Body of pancreas (tissue), 4 donors: ENCODE data around the gene KRT35. TPM values are rescaled to one million over a fixed set of nuclear protein-coding genes. Genes with fewer than 3 reads are reported as not detected.

Experiments used
- ATAC-seq: fragments of 150-250 bp; one replicate; pipeline ENCODE4 v1.9.1; 2016
- DNase-seq, 4 donors: peaks; one replicate each; pipeline ENCODE4 v3.0.0-alpha.2; 2019
- H3K27ac ChIP-seq, 4 donors: fragments of 200-600 bp; sonication (generic); 1 replicate in 3 of 4; 2 replicates in 1 of 4; pipeline versions ENCODE4 v1.5.1 to v1.6.1; 2016 to 2019; ENCODE audit warnings: mild to moderate bottlenecking in 1 of 4, mixed read lengths in 1 of 4, moderate library complexity in 1 of 4
- H3K27me3 ChIP-seq, 2 donors: fragments of 200-600 bp; sonication (generic); one replicate each; pipeline ENCODE4 v1.6.0; 2016; ENCODE audit warnings: mild to moderate bottlenecking in 1 of 2
- H3K36me3 ChIP-seq, 2 donors: fragments of 200-600 bp; sonication (generic); replicated peaks in 1 of 2; 2 replicates each; pipeline ENCODE4 v1.5.1; 2016; ENCODE audit warnings: low read depth in 2 of 2; ENCODE audit not compliant: insufficient read depth in 1 of 2
- H3K4me1 ChIP-seq: fragments of 200-600 bp; sonication (generic); one replicate; pipeline ENCODE4 v1.6.0; 2016
- H3K4me3 ChIP-seq, 2 donors: fragments of 200-600 bp; sonication (generic); 1 replicate in 1 of 2; 2 replicates in 1 of 2; pipeline ENCODE4 v1.5.1; 2016 to 2019
- H3K9me3 ChIP-seq, 3 donors: fragments of 200-600 bp; sonication (generic); 1 replicate in 2 of 3; 2 replicates in 1 of 3; pipeline ENCODE4 v1.5.1; 2016
- POLR2A ChIP-seq, 3 donors: fragments of 450-650 bp; IDR thresholded peaks; one replicate each; pipeline ENCODE4 v1.6.1; 2016; ENCODE audit warnings: antibody characterized with exemption in 3 of 3, mild to moderate bottlenecking in 2 of 3
- WGBS, 2 donors: methylation state at CpG; one replicate each; pipeline ENCODE4 v1.1.5; 2017; 5-methylcytosine and 5-hydroxymethylcytosine counted together
- intact Hi-C: fragments of 100-400 bp; cut with DNase I; formaldehyde crosslinking; loops from one replicate; pipeline ENCODE4 v1.15.1; 2023
- total RNA-seq, 2 donors: library from RNA; depleted of rRNA; stranded (reverse); fragments of >200 nt; gene quantifications; one replicate each; pipeline ENCODE4 v1.1.0, GENCODE V29; 2016
- TF ChIP-seq, protein P1 (sequence below), 7 experiments: fragments of 450-650 bp in 4 of 7; fragments of 200-600 bp in 3 of 7; sonication (generic) in 3 of 7; IDR thresholded peaks; one replicate each; pipeline ENCODE4 v1.5.1; 2016 to 2019; ENCODE audit warnings: antibody characterized with exemption in 7 of 7

Gene KRT35
- total RNA-seq, 2 donors from 2014 or later = not detected

DNA sequence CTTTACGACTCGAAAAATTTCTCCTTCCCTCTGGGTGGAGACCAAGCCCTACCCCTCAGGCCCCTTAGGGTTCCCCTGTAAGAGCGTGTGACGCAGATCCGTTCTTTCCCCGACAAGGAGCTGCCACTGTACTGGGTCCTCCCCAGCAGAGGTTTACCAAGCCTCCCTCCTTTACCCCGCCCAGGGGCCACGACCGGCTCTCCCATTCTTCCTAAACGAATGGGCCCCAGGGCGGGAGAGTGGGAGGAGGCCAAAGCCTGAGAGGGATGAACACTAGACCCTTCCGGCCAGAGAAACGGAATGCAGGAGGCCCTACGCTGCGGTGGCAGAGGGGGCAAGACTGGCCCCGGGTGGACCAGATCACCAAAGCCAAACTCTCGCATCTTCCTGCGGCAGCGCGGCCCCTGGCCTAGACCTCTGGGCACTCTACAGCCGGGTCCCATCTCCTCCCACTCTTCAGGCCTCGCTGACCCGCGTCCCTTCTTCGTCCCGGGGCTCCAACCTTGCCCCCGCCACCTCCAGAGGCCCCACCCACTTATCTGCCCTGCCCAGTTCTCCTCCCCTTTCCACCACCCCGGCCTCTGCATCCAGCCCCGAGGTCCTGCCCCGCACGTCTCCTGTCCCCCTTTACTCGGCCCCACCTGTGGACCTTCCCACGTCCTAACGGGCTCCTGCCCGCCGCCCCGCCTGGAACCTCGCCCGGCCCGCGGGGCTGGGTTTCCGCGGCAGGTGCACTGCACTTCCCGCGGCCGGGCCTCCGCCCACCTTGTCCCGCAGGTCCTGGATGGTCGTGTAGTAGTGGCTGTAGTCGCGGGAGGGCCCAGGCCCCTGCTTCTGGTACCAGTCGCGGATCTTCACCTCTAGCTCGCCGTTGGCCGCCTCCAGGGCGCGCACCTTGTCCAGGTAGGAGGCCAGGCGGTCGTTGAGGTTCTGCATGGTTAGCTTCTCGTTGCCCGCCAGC lies 46.4 kb upstream of the KRT35 start:
- ATAC-seq (peak; percentile 41), DNase-seq (peak; percentile 29 to 44 (median 38))
- no peaks in the 10 kb centered on the region for H3K9me3 ChIP-seq
- no peaks in the 10 kb centered on the region for H3K36me3 ChIP-seq
- intact Hi-C loops = no loop called here
- peak overlapping the region; percentile 17 to 85 (median 76) for H3K27ac ChIP-seq
- peak overlapping the region in 1 of 2 donors; percentile 8 for H3K4me3 ChIP-seq
- TF ChIP-seq, protein P1, sequence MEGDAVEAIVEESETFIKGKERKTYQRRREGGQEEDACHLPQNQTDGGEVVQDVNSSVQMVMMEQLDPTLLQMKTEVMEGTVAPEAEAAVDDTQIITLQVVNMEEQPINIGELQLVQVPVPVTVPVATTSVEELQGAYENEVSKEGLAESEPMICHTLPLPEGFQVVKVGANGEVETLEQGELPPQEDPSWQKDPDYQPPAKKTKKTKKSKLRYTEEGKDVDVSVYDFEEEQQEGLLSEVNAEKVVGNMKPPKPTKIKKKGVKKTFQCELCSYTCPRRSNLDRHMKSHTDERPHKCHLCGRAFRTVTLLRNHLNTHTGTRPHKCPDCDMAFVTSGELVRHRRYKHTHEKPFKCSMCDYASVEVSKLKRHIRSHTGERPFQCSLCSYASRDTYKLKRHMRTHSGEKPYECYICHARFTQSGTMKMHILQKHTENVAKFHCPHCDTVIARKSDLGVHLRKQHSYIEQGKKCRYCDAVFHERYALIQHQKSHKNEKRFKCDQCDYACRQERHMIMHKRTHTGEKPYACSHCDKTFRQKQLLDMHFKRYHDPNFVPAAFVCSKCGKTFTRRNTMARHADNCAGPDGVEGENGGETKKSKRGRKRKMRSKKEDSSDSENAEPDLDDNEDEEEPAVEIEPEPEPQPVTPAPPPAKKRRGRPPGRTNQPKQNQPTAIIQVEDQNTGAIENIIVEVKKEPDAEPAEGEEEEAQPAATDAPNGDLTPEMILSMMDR (IDR thresholded peaks at IDR 0.05) = no peak
- no peak for TF ChIP-seq POLR2A (IDR thresholded peaks at IDR 0.05)
- 17 to 24% methylated on average over 36 to 47 of the region's 62 CpGs for WGBS, 2 donors
- peaks cover 25% of the 10 kb centered on the region for H3K4me1 ChIP-seq
- peaks cover 0 to 10% of the 10 kb centered on the region in 2 donors for H3K27me3 ChIP-seq

DNA sequence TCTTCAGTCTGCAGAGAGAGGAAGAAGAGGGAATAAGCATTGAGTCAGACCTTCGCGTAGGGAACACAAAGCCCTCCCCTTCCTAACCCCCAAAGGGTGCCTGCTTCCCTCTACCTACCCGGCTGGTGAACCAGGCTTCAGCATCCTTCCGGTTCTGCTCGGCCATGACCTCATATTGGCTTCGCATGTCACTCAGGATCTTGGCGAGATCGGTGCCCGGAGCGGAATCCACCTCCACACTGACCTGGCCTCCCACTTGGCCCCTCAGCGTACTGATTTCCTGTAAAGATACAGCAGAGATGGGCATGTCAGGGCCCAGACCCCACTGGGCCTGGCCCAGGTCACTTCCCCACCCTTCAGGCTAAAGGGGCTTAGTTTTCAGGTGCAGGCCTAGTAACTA lies 43.3 kb upstream of the KRT35 start:
- no peak for ATAC-seq
- 82 to 88% methylated on average over 11 of the region's 11 CpGs for WGBS, 2 donors
- H3K27me3 ChIP-seq = peaks cover 0 to 10% of the 10 kb centered on the region in 2 donors
- H3K27ac ChIP-seq = no peak overlapping the region
- no peaks in the 10 kb centered on the region for H3K9me3 ChIP-seq
- intact Hi-C loops = no loop called here
- peaks cover 44% of the 10 kb centered on the region for H3K4me1 ChIP-seq
- DNase-seq = no peak
- no peaks in the 10 kb centered on the region for H3K36me3 ChIP-seq
- H3K4me3 ChIP-seq = no peak overlapping the region
- TF ChIP-seq POLR2A (IDR thresholded peaks at IDR 0.05) = no peak
- TF ChIP-seq, protein P1 (IDR thresholded peaks at IDR 0.05) = no peak

DNA sequence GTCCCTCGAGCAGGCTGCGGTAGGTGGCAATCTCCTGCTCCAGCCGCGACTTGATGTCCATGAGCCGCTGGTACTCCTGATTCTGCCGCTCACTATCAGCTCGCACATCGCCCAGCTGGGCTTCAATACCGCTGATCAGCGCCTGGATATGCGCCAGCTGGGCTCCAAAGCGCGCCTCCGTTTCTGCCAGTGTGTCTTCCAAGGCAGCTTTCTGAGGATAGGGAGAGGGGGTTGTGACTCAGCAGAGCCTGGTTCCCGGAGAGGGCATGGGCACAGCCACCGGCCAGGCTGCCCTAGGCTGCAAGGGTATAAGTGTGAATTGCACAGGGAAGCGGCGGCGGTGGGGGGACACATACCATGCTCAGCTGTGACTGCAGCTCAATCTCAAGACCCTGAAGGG lies 42.8 kb upstream of the KRT35 start:
- Histone ChIP-seq H3K27ac (no peak overlapping the region), H3K4me1 (peaks cover 44% of the 10 kb centered on the region), H3K4me3 (no peak overlapping the region), H3K27me3 (peaks cover 0 to 10% of the 10 kb centered on the region in 2 donors), H3K9me3 (no peaks in the 10 kb centered on the region), H3K36me3 (no peaks in the 10 kb centered on the region)
- intact Hi-C loops = no loop called here
- ATAC-seq (no peak), DNase-seq (no peak)
- no peak for TF ChIP-seq POLR2A (IDR thresholded peaks at IDR 0.05)
- TF ChIP-seq, protein P1 (IDR thresholded peaks at IDR 0.05) = no peak
- WGBS, 2 donors = 78 to 100% methylated on average over 2 to 19 of the region's 19 CpGs

DNA sequence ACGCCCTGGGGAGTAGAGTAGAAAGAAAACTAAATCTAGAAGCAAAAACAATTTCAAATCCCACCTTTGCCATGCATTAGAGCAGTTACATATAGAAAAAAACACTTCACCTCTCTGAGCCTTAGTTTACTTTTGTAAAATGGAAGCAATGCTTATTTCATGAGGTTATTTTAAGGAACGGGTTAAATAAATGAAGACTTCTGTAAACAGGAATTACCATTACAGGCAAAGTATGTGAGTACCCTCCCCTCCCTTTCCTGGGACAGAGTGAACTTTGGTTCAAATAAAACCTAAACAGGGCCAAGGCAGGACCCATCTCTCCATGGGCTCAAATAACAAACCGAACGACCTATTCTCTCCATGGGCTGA lies 42.3 kb upstream of the KRT35 start:
- peaks cover 0 to 10% of the 10 kb centered on the region in 2 donors for H3K27me3 ChIP-seq
- H3K27ac ChIP-seq = peak overlapping the region in 1 of 4 donors; percentile 73
- WGBS, 2 donors = 68 to 85% methylated on average over 4 of the region's 4 CpGs
- DNase-seq (no peak), ATAC-seq (no peak)
- no peaks in the 10 kb centered on the region for H3K36me3 ChIP-seq
- no peak overlapping the region for H3K4me3 ChIP-seq
- TF ChIP-seq, protein P1 (IDR thresholded peaks at IDR 0.05) = no peak
- no peak for TF ChIP-seq POLR2A (IDR thresholded peaks at IDR 0.05)
- intact Hi-C loops = no loop called here
- no peaks in the 10 kb centered on the region for H3K9me3 ChIP-seq
- H3K4me1 ChIP-seq = peaks cover 45% of the 10 kb centered on the region
